Esophagus squamous epithelium (tissue), 5 donors: ENCODE data around the gene TCF23. TPM values are rescaled to one million over a fixed set of nuclear protein-coding genes. Genes with fewer than 3 reads are reported as not detected.

Experiments
- DNase-seq: peaks from one replicate; lab custom pipeline; 2025; lab: John Stamatoyannopoulos, UW
- H3K27ac ChIP-seq, 4 donors: fragments of 200-600 bp; sonication (generic); one replicate each; pipeline ENCODE4 v1.5.1; 2016 to 2019; ENCODE audit warnings: mild to moderate bottlenecking in 1 of 4
- H3K27me3 ChIP-seq, 4 donors: fragments of 200-600 bp; sonication (generic); 1 replicate in 3 of 4; 2 replicates in 1 of 4; pipeline versions ENCODE4 v1.5.1 to v1.6.0; 2017 to 2021; ENCODE audit warnings: antibody characterized with exemption in 1 of 4
- H3K36me3 ChIP-seq, 3 donors: fragments of 200-600 bp; sonication (generic); one replicate each; pipeline ENCODE4 v1.5.1; 2016 to 2019
- H3K4me1 ChIP-seq, 3 donors: fragments of 200-600 bp; sonication (generic); one replicate each; pipeline ENCODE4 v1.5.1; 2017 to 2019
- H3K4me3 ChIP-seq, 4 donors: fragments of 200-600 bp; sonication (generic); 1 replicate in 3 of 4; 2 replicates in 1 of 4; pipeline ENCODE4 v1.5.1; 2016 to 2019; ENCODE audit warnings: mild to moderate bottlenecking in 2 of 4, moderate library complexity in 1 of 4
- H3K9me3 ChIP-seq, 3 donors: fragments of 200-600 bp; sonication (generic); one replicate each; pipeline ENCODE4 v1.5.1; 2016 to 2019
- CTCF ChIP-seq, 6 experiments: fragments of 450-650 bp in 4 of 6; fragments of 200-600 bp in 2 of 6; sonication (generic) in 2 of 6; IDR thresholded peaks; one replicate each; pipeline ENCODE4 v1.5.1; 2016 to 2019; ENCODE audit warnings: antibody characterized with exemption in 6 of 6, mild to moderate bottlenecking in 4 of 6, moderate library complexity in 4 of 6
- POLR2A ChIP-seq, 4 donors: fragments of 450-650 bp; IDR thresholded peaks; one replicate each; pipeline ENCODE4 v1.6.1; 2017; ENCODE audit warnings: antibody characterized with exemption in 4 of 4, mild to moderate bottlenecking in 4 of 4, moderate library complexity in 3 of 4
- WGBS, 2 donors: methylation state at CpG; one replicate each; pipeline ENCODE4 v1.1.5; 2018; 5-methylcytosine and 5-hydroxymethylcytosine counted together
- intact Hi-C: fragments of 100-400 bp; cut with DNase I; formaldehyde crosslinking; loops from one replicate; pipeline ENCODE4 v1.15.0; 2022
- total RNA-seq, 4 donors: library from RNA; depleted of rRNA; stranded (reverse); fragments of >200 nt; gene quantifications; one replicate each; pipeline ENCODE4 v1.1.0, GENCODE V29; 2016
- donor health status: DM: yes; HTN: yes; CAD: no.

TCF23 gene
- total RNA-seq, 4 donors from 2014 or later: not detected

DNA sequence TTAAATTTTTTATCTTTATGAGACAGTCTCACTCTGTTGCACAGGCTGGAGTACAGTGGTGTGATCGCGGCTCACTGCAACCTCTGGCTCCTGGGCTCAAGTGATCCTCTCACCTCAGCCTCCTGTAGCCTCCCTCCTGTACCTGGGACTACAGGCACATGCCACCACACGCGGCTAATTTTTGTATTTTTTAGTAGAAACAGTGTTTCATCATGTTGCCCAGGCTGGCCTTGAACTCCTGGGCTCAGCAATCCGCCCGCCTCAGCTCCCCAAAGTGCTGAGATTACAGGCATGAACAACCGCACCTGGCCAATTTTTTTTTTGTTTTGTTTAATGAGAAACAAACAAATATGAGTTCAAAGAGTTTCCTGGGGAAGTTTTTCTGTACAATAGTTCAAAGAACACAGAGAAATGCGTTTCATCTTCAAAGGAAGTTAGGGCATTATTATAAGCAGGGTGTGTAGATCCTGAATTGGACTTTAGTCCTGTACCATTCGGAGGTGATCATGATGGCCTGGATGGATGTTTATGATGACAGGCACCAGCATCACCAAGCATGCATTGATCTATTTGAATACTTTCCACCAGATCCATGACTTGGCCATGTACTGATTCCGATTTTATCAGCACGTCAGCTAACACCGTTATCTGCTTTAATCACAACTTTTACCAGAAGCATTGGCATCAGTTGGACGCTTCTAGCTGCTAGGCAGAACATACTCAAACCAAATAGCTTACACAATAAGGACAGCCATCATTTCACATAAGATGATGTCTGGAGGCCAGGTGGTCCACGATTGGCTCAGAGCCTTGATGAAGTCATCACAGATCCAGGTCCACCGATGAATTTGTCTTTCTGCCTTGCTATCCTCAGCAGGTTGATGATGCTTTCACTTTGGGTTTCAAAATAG, 28.9 kb downstream of the TCF23 start:
- whole genome bisulfite sequencing, 2 donors: 77% methylated on average over 15 of the region's 15 CpGs
- intact Hi-C loops: no loop called here
- no peak for TF ChIP-seq CTCF (IDR thresholded peaks at IDR 0.05)
- TF ChIP-seq POLR2A (IDR thresholded peaks at IDR 0.05): no peak
- Histone ChIP-seq H3K27ac (no peak overlapping the region), H3K4me1 (peaks cover 0 to 3% (median 0%) of the 10 kb centered on the region in 3 donors), H3K9me3 (no peaks in the 10 kb centered on the region), H3K36me3 (no peaks in the 10 kb centered on the region), H3K4me3 (no peak overlapping the region), H3K27me3 (peaks cover 0 to 46% (median 0%) of the 10 kb centered on the region in 4 donors)
- no peak for DNase-seq

DNA sequence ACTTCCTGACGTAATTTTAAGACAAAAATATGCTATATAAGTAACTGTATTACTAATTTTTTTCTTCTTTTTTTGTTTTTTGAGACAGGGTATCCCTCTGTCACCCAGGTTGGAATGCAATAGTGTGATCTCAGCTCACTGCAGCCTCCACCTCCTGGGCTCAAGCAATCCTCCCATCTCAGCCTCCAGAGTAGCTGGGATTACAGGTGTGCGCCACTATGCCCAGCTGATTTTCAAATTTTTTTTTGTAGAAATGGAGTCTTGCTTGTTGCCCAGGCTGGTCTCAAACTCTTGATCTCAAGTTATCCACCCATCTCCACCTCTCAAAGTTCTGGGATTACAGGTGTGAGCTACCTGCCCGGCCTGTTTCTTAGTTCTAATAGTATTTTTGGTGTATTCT, 29.7 kb downstream of the TCF23 start:
- intact Hi-C loops: no loop called here
- Histone ChIP-seq H3K9me3 (no peaks in the 10 kb centered on the region), H3K36me3 (no peaks in the 10 kb centered on the region), H3K27ac (no peak overlapping the region), H3K27me3 (peaks cover 0 to 39% (median 0%) of the 10 kb centered on the region in 4 donors), H3K4me1 (peaks cover 0 to 3% (median 0%) of the 10 kb centered on the region in 3 donors), H3K4me3 (no peak overlapping the region)
- DNase-seq: no peak
- WGBS, 2 donors: 87% methylated on average over 3 of the region's 3 CpGs
- TF ChIP-seq CTCF (IDR thresholded peaks at IDR 0.05) (no peak), POLR2A (IDR thresholded peaks at IDR 0.05) (no peak)

DNA sequence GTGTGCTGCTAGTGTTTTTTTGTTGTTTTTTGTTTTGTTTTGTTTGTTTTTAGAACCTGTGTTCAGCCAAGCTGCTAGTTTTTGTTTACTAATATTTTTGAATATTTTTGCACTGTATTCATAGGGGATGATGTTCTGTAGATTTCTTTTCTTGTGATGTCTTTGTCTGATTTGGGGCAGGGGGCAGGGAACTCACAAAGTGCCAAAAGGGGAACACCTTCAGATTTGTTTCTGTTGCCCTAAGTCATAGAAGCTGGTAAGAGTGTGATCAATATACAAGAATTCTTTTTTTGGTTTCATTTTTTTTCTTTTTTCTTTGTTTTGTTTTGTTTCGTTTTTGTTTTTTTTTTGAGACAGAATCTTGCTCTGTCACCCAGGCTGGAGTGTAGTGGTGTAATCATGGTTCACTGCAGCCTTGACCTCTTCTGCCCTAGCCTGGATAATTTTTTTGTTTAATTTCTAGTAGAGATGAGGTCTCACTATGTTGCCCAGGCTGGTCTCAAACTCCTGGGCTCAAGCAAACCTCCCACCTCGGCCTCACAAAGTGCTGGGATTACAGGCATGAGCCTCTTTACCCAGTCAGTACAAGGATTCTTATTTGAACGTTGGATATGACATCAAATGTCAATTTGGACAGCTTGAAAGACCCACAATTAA, 30.7 kb downstream of the TCF23 start:
- intact Hi-C loops: no loop called here
- TF ChIP-seq POLR2A (IDR thresholded peaks at IDR 0.05) (no peak), CTCF (IDR thresholded peaks at IDR 0.05) (no peak)
- Histone ChIP-seq H3K4me1 (peaks cover 0 to 6% (median 4%) of the 10 kb centered on the region in 3 donors), H3K36me3 (no peaks in the 10 kb centered on the region), H3K27me3 (peaks cover 0 to 38% (median 0%) of the 10 kb centered on the region in 4 donors), H3K9me3 (no peaks in the 10 kb centered on the region), H3K27ac (peak overlapping the region in 2 of 4 donors; percentile 56), H3K4me3 (no peak overlapping the region)
- 38 to 61% methylated on average over 3 of the region's 3 CpGs for WGBS, 2 donors
- DNase-seq: no peak

GRCh38 chr2:27182346-27182745, 33.5 kb downstream of the TCF23 start:
- WGBS, 2 donors: 40 to 41% methylated on average over 4 of the region's 4 CpGs
- Histone ChIP-seq H3K36me3 (no peaks in the 10 kb centered on the region), H3K27ac (peak overlapping the region in 2 of 4 donors; percentile 40 to 69), H3K4me3 (no peak overlapping the region), H3K9me3 (no peaks in the 10 kb centered on the region), H3K27me3 (peaks cover 0 to 23% (median 0%) of the 10 kb centered on the region in 4 donors), H3K4me1 (peaks cover 0 to 20% (median 8%) of the 10 kb centered on the region in 3 donors)
- TF ChIP-seq CTCF (IDR thresholded peaks at IDR 0.05): no peak
- TF ChIP-seq POLR2A (IDR thresholded peaks at IDR 0.05): no peak
- intact Hi-C loops: no loop called here
- DNase-seq: no peak

DNA sequence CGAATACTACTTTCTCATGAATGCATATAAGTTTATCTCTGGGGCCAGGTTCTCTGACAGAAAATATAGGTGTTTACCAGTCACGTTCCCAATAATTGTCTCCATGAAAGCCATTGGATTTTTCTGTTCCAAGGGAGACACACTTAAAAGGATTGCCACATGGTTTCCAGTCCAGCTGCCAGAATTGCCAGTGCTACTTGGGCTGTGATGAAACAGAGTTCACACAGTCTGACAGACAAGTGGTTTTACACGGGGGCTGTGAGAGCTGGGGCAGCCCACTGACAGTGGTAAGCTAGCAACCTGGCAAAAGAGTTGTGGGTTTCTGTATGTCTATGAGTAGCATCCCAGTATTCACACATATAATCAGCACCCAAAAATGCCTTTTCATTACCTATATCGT, 35.3 kb downstream of the TCF23 start:
- DNase-seq: no peak
- H3K4me3 ChIP-seq: no peak overlapping the region
- WGBS, 2 donors: 52 to 67% methylated on average over 4 of the region's 4 CpGs
- peaks cover 0 to 9% (median 0%) of the 10 kb centered on the region in 4 donors for H3K27me3 ChIP-seq
- TF ChIP-seq CTCF (IDR thresholded peaks at IDR 0.05) (no peak), POLR2A (IDR thresholded peaks at IDR 0.05) (no peak)
- intact Hi-C loops: no loop called here
- peak overlapping the region in 3 of 4 donors; percentile 77 to 90 (median 84) for H3K27ac ChIP-seq
- H3K36me3 ChIP-seq: no peaks in the 10 kb centered on the region
- peaks cover 0 to 20% (median 8%) of the 10 kb centered on the region in 3 donors for H3K4me1 ChIP-seq
- H3K9me3 ChIP-seq: no peaks in the 10 kb centered on the region
